Osteoblast (primary cell): Measurements from ENCODE around the gene DYNC1I1. TPM values are rescaled to one million over a fixed set of nuclear protein-coding genes. Genes with fewer than 3 reads are reported as not detected.

Experiments
- DNase-seq: peaks from one replicate; pipeline ENCODE4 v3.0.0; 2011; ENCODE audit warnings: low spot score, mixed read lengths; ENCODE audit not compliant: insufficient read length; ENCODE audit errors: missing footprints
- H2AFZ ChIP-seq: 2 replicates; pipeline ENCODE4 v1.6.0; 2011; ENCODE audit warnings: mild to moderate bottlenecking, low read length
- H3K27ac ChIP-seq: 2 replicates; pipeline ENCODE4 v1.5.1; 2011; ENCODE audit warnings: mild to moderate bottlenecking, low read depth, low read length, moderate library complexity
- H3K27me3 ChIP-seq: 2 replicates; pipeline ENCODE4 v1.6.0; 2012; ENCODE audit warnings: mild to moderate bottlenecking, control low read depth, inconsistent platforms, low read length, moderate library complexity; ENCODE audit not compliant: insufficient read depth
- H3K36me3 ChIP-seq: 2 replicates; pipeline ENCODE4 v1.5.1; 2011; ENCODE audit warnings: mild to moderate bottlenecking, low read length, control low read depth, moderate library complexity; ENCODE audit not compliant: insufficient read depth
- H3K4me1 ChIP-seq: 2 replicates; pipeline ENCODE4 v1.5.1; 2011; ENCODE audit warnings: mild to moderate bottlenecking, low read length, control low read depth, moderate library complexity; ENCODE audit not compliant: insufficient read depth
- H3K4me2 ChIP-seq: 2 replicates; pipeline ENCODE4 v1.6.0; 2011; ENCODE audit warnings: mild to moderate bottlenecking, low read length; ENCODE audit not compliant: insufficient read depth
- H3K4me3 ChIP-seq: fragments of 200-600 bp; sonication (generic); 3 replicates; pipeline ENCODE4 v1.5.1; 2012; ENCODE audit warnings: mild to moderate bottlenecking, low read length, inconsistent platforms; ENCODE audit not compliant: insufficient read depth
- H3K79me2 ChIP-seq: 2 replicates; pipeline ENCODE4 v1.6.0; 2012; ENCODE audit warnings: mild to moderate bottlenecking, low read length, control low read depth, inconsistent platforms; ENCODE audit not compliant: insufficient read depth
- H3K9me3 ChIP-seq: 2 replicates; pipeline ENCODE4 v1.5.1; 2011; ENCODE audit warnings: low read depth, low read length, control low read depth
- H4K20me1 ChIP-seq: 2 replicates; pipeline ENCODE4 v1.6.0; 2012; ENCODE audit warnings: mild to moderate bottlenecking, low read length, control low read depth; ENCODE audit not compliant: insufficient read depth
- total RNA-seq: library from RNA; depleted of rRNA; stranded (reverse); fragments of >200 nt; gene quantifications from 2 replicates; pipeline ENCODE4 v1.2.3, GENCODE V29; 2012
- TF ChIP-seq, protein P1 (sequence below): IDR thresholded peaks from 2 replicates; pipeline ENCODE4 v1.5.1; 2011; ENCODE audit warnings: mild to moderate bottlenecking, low read depth, low read length, moderate library complexity; ENCODE audit errors: extremely low read depth

The DYNC1I1 gene
- total RNA-seq, 1 donor: 2.2 TPM

DNA sequence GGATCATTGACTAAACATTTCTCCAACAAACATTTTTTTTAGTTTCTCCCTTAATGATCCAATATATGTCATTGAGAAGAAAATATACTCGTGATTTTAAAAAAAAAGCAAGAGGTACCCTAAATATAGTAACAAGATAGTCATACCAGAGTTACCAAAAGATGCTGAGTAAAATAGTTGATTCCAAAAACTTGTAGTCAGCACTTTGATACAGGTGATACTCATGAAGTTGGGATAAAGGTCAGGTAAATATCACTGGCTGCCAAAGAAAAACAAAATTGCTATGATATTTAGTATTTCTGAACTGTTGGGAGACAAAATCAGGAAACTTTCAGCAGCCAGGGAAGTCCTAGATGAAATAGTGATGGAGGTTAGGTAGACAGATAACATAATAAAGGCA, 225.3 kb downstream of the DYNC1I1 start:
- TF ChIP-seq, protein P1, sequence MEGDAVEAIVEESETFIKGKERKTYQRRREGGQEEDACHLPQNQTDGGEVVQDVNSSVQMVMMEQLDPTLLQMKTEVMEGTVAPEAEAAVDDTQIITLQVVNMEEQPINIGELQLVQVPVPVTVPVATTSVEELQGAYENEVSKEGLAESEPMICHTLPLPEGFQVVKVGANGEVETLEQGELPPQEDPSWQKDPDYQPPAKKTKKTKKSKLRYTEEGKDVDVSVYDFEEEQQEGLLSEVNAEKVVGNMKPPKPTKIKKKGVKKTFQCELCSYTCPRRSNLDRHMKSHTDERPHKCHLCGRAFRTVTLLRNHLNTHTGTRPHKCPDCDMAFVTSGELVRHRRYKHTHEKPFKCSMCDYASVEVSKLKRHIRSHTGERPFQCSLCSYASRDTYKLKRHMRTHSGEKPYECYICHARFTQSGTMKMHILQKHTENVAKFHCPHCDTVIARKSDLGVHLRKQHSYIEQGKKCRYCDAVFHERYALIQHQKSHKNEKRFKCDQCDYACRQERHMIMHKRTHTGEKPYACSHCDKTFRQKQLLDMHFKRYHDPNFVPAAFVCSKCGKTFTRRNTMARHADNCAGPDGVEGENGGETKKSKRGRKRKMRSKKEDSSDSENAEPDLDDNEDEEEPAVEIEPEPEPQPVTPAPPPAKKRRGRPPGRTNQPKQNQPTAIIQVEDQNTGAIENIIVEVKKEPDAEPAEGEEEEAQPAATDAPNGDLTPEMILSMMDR: no peak
- H2AFZ ChIP-seq: no peak overlapping the region
- H3K4me3 ChIP-seq: no peak overlapping the region
- no peaks in the 10 kb centered on the region for H3K27me3 ChIP-seq
- H3K9me3 ChIP-seq: no peaks in the 10 kb centered on the region
- no peak overlapping the region for H3K4me2 ChIP-seq
- H3K4me1 ChIP-seq: no peaks in the 10 kb centered on the region
- no peaks in the 10 kb centered on the region for H3K79me2 ChIP-seq
- H3K36me3 ChIP-seq: no peaks in the 10 kb centered on the region
- H3K27ac ChIP-seq: no peak overlapping the region
- no peak for DNase-seq
- no peaks in the 10 kb centered on the region for H4K20me1 ChIP-seq

DNA sequence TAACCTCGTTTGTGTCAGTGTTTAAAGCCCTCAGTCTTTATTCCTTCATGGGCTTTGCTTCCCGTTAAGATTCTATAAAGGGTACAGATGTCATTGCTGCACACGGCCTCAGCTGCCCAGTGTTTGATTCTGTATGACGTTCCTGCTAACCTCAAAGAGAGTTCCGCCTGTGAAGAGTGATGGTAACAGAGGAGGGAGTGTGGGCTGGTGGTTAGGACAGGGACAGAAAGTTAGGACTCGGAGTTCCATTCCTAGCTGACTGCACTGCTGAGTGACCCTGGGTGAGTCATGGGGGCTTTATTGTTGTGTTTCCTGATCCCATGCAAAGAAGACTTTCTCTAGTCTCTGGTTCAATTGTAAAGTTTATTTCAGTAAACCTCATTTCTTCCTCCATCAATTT, 227.1 kb downstream of the DYNC1I1 start:
- peak overlapping the region; percentile 38 for H2AFZ ChIP-seq
- H4K20me1 ChIP-seq: no peaks in the 10 kb centered on the region
- no peaks in the 10 kb centered on the region for H3K36me3 ChIP-seq
- H3K4me2 ChIP-seq: peak overlapping the region; percentile 23
- no peaks in the 10 kb centered on the region for H3K79me2 ChIP-seq
- no peak overlapping the region for H3K4me3 ChIP-seq
- no peak for DNase-seq
- H3K9me3 ChIP-seq: no peaks in the 10 kb centered on the region
- no peaks in the 10 kb centered on the region for H3K4me1 ChIP-seq
- no peaks in the 10 kb centered on the region for H3K27me3 ChIP-seq
- H3K27ac ChIP-seq: no peak overlapping the region
- TF ChIP-seq, protein P1: no peak

DNA sequence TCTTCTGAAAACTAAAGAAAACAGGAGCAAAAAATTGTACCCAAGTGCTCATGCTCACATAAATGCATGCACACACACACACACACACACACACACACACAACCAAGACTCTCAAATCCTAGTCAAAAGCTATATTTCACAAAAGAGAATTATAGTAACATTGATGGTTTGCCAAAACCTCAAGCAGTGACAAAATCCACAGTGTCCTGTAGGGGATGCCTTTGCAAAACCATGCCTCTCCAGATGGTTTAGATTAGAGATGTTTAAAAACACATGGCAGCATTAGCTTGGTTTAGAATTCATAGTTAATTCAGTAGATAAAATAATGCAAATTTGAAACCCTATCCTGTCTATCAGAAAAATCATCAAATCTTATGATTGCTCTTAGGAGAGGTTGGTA, 232.2 kb downstream of the DYNC1I1 start:
- H3K27ac ChIP-seq: no peak overlapping the region
- H3K79me2 ChIP-seq: no peaks in the 10 kb centered on the region
- H2AFZ ChIP-seq: no peak overlapping the region
- H3K4me3 ChIP-seq: no peak overlapping the region
- no peaks in the 10 kb centered on the region for H3K9me3 ChIP-seq
- no peak overlapping the region for H3K4me2 ChIP-seq
- H3K36me3 ChIP-seq: no peaks in the 10 kb centered on the region
- no peaks in the 10 kb centered on the region for H3K27me3 ChIP-seq
- H3K4me1 ChIP-seq: no peaks in the 10 kb centered on the region
- no peaks in the 10 kb centered on the region for H4K20me1 ChIP-seq
- DNase-seq: peak; percentile 53
- TF ChIP-seq, protein P1: peak; percentile 32

DNA sequence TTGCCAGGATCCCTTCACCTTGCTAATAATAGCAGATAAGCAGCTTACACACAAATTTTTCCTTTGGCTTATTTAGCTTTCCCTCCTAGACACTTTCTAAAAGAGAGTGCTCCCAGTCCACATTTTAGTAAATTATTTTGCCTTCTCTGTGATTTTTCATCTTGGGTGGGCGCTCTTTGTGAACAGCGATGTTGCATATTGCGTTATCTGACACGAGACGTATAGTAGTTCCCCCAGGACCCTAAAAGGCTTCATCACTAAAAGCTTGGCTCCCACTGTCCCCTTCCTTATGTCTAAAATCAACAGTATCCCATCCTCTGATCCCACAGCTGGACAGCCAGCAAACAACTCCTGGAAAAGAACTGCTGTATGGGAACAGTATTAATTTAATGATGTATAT, 232.9 kb downstream of the DYNC1I1 start:
- H3K4me2 ChIP-seq: no peak overlapping the region

More for the DNA sequence above, 232.9 kb downstream of the DYNC1I1 start:
- H3K27me3 ChIP-seq: no peaks in the 10 kb centered on the region
- no peak overlapping the region for H3K27ac ChIP-seq
- H3K36me3 ChIP-seq: no peaks in the 10 kb centered on the region
- H3K9me3 ChIP-seq: no peaks in the 10 kb centered on the region
- H3K4me1 ChIP-seq: no peaks in the 10 kb centered on the region
- TF ChIP-seq, protein P1: no peak
- no peak for DNase-seq
- H3K79me2 ChIP-seq: no peaks in the 10 kb centered on the region
- no peak overlapping the region for H3K4me3 ChIP-seq
- no peak overlapping the region for H2AFZ ChIP-seq
- H4K20me1 ChIP-seq: no peaks in the 10 kb centered on the region
